Esophagus mucosa (tissue), 1 donor: ENCODE measurements around the gene CARNS1. TPM values are rescaled to one million over a fixed set of nuclear protein-coding genes. Genes with fewer than 3 reads are reported as not detected.

Experiments used
- ATAC-seq: fragments of 200-7000 bp; cut with Tn5 transposase; one replicate; pipeline ENCODE4 v1.9.1; 2020
- total RNA-seq: library from RNA; stranded (reverse); gene quantifications from one replicate; pipeline ENCODE4 v1.2.4, GENCODE V29; 2023
- donor health status: DM: yes; HTN: yes; CAD: no.

CARNS1 gene
- total RNA-seq, 1 donor from 2014 or later, result 0.20 TPM

- no peak for ATAC-seq
These were observed 25.7 kb downstream of the CARNS1 start for GRCh38 chr11:67441098-67441563.

DNA sequence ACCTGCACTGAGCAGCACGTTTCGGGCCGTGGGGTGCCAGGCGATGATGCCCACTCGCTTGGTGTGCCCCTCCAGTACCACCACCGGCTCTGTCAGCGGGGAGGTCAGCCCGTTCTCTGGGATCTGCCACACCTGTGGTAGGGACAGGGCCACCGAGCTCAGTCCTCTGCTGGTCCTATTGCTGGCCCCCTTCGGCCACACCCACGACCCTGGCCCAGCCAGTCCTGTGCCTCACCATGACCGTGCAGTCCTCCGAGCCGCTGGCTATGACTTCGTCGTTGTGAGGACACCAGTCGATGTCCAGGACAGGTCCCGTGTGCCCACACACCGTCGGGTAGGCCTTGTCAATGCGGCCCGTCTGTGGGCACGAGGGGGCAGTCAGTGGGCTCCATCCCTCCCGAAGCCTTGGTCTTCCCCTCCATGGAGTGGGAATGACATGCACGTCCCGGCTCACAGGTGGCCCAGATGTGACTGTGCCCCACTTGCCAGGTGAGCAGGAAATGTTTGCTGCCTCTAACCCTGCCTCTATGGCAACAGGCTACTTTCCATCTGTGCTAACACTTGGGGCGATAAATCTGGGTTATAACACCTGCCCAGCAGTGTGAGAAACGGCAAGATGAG lies 26.4 kb downstream of the CARNS1 start:
- no peak for ATAC-seq

DNA sequence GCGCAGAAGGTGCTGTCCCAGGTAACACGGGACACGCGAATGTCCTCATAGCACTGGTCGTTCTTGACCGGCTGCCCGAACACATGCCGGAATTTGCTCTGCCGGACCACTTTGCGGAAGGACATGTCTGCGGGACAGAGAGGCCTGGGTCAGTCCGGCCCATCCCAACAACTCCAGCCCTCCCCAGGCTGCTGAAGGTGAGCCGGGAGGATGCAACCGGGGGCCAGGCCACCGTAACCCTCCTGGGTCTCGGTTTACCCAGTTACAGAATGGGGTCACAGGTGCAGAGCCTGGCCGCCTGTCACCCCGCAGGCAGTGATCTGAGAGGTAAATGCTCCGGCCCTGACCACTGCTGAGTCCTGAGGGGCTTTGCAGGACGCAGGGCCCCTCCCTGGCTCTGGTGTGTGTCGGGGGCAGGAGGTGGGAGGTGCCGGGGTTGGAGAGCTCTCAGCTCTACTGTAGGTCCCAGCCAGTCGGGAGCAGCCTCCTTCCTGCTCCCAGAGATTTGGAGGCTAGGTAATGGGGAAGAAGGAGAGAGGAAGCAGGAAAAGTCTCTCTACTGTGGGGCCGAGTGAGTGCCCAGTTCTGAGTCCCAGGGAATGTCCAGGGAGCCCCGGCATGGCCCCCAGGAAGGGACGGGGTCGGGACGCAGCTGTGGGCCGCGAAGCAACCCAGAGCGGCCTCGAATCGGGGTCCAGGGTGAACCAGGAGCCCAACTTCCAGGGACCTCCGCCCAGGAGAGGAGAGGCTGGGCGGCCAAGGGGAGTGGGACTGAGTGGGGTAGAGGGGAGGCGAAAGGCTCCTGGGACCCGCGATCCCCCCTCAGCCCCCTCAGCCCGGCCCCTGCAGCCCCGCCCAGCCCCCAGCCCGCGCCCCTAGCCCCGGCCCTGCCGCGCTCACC lies 27.3 kb downstream of the CARNS1 start:
- ATAC-seq, result peak; percentile 7

GRCh38 chr11:67445515-67445914 lies 30.0 kb downstream of the CARNS1 start:
- no peak for ATAC-seq

GRCh38 chr11:67448220-67448609 lies 32.7 kb downstream of the CARNS1 start:
- no peak for ATAC-seq

DNA sequence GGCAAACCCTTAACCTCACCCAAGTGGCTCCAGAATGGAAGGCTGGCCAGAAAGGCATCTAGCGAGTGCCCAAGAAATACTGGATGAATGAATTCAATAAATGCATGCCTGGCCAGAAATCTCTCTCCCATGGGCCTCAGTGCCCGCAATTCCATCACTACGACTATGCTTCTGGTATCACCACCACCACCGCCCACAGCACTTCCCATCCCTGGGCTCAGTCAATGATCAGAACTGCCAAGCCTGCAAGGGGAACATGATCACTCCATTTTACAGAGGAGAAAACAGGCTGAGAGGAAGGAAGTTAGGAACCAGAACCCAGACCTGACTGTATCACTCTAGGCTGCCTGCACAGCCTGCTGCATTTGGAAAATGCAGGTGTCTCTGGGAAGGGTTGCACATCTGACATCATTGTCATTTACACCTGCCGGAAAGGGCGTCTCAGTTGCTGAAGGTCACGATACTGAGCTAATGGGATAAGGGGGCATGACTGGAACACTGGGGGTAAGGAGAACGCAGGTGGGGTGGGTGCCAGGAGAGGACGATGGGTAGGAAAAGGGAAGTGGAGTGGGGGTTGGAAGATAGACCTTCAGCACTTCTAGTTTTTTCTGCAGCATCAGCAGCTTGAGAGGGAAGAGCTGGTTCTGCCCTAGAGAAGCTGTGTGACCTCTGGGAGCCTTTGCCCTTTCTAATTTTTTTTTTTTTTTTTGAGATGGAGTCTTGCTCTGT lies 33.8 kb downstream of the CARNS1 start:
- ATAC-seq, result no peak

DNA sequence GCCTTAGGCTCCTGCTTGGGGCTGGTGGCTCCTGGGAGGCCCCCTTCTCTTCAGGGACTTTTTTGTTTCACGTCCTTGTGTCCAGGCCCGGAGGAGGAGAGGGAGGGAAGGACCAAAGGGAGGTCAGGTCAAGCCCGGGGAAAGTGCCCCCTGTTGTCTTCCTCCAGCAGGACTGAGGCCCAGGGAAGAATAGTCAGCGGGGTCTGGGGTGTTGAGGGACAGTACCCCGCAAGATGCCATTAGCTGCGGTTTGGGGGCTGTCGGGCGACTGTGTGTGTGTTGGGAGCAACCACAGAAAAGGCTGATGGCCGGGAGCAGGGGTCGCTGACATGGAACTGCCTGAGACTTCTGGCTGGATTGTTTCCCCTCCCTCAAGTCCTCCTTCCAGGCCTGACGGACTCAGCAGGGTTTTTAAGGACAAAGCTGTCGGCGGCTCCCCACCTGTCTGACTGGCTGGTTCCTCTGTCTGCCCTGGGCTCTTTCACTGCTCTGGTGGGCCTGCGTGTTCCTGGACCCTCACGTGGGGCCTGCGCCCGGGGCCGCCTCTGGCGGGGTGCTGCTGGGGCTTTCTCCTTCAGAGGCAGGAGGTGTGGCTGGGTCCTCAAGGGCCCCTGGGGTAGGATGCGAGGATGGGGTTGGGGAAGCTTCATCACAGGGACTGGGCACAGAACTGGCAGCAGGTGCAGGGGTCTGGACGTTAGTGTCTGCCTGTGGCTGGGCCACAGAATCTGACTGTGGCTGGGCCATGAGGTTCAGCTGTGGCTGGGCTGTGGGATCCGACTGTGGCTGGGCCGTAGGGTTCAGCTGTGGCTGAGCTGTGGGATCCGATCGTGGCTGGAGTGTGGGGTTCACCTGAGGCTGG lies 35.5 kb downstream of the CARNS1 start:
- no peak for ATAC-seq

DNA sequence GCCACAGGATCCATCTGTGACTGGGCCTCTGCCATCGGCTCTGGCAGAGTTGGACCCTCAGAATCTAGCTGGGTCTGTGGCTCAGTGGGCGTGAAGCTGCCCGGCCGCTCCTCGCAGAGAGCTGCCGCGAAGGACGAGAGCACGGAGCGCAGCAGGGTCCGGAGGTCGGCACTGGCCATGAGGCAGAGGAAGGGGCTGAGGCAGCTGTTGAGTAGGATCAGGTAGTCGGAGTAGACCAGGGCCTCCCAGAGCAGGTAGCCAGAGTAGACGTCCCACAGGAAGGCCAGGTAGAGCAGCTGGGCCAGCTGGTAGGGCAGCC lies 36.1 kb downstream of the CARNS1 start:
- ATAC-seq, result no peak

DNA sequence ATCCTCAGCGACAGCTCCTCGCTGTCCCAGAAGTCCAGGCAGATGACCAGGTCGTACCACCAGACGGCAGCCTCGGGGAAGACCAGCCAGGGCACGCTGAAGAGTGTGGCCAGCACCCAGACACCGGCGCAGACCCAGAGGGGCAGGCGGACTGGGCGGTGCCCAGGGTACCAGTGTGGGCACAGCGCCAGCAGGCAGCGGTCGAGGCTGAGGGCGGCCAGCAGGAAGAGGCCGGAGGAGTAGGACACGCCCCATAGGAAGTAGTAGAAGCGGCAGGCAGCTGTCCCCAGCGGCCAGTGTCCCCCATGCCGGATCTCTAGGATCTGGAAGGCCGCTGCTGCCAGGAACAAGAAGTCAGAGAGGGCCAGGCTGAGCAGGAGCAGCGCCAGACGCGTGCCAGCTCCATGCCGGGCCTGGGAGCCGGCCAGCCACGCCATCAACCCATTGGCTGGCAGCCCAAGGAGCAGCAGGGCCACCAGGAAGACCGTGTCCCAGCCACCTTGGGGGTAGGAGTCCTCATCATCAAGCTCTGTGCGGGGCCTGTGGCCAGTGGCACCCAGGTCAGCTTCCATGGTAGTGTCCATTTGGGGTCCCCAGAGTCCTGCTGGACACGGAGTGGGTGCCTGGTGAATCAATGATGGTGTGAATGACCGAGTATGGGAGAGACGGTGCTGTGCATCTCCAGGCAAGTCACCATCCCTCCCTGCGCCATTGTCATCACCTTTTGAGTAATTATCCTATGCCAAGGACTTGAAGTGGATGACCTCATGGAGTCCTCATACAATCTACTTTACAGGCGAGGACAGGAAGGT lies 36.9 kb downstream of the CARNS1 start, which contains the start of gene GPR152:
Gene GPR152 (minus strand): TSS at position 589 of the 812 bp plus-strand sequence. CDS start 5 bp downstream, at position 584.
- ATAC-seq, result peak; percentile 7

DNA sequence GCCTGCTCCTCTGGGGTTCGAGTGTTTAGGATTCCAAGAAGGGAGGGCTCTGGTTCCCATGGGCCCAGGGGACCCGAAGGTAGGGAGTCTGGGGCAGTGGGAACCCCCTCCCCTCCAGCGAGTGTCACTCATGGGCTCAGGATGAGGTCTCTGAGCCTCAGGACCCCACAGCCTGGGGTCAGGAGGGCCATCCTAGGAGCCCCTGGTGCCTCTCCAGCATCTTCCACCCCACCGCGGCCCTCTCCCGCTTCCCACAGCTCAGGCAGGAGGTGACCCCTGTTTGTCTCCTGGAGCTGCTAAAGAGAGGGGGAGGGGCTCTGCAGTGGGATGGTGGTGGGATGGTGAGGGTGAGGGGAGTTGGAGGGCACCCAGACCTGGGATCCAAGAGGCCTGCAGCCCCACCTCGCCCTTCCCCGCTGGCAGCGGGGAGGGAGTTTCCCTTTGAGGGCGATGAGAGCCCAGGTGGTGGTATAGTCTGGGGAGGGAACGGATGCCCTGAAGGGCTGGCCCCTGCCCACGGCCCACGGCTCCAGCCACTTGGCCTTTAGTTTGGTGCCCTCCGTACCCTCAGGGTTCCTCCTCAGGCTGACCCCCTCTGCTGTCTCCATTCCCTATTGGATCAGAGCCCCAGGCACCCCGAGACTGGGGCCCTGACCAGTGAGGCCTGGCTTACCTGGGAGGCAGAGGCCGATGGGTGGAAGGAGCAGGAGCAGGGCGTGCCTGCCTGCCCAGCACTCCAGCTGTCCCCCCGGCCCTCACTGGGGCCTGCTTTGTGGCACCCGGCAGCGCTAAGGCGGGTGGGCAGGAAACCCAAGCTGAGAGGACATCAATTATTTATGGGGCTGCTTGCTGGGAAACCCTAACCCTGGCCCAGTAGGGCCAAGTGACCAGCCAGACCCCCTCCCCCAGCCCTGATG lies 38.6 kb downstream of the CARNS1 start:
- ATAC-seq, result no peak

DNA sequence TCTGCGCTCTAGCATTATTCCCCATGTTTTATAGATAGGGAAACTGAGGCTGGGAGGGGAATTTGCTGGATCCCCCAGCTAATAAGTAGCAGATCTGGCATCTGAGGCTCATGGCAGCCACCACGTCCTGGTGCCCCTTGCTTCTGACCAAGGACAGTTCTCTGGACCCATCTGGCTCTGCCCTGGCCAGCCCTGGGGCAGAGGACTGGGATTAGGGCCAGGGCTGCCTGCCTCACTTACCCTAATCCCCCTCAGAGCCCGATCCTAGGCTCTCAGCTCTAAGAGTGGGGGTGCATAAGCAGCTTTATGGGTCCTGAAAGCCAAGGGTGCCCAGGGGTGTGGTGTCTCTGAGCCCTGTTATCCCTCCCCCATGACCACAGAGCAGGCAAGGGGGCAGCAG lies 39.6 kb downstream of the CARNS1 start, which contains the start of gene CABP4:
Gene CABP4 (plus strand): TSS at position 301 of the 400 bp plus-strand sequence. CDS start 70 bp downstream, at position 371.
- no peak for ATAC-seq

DNA sequence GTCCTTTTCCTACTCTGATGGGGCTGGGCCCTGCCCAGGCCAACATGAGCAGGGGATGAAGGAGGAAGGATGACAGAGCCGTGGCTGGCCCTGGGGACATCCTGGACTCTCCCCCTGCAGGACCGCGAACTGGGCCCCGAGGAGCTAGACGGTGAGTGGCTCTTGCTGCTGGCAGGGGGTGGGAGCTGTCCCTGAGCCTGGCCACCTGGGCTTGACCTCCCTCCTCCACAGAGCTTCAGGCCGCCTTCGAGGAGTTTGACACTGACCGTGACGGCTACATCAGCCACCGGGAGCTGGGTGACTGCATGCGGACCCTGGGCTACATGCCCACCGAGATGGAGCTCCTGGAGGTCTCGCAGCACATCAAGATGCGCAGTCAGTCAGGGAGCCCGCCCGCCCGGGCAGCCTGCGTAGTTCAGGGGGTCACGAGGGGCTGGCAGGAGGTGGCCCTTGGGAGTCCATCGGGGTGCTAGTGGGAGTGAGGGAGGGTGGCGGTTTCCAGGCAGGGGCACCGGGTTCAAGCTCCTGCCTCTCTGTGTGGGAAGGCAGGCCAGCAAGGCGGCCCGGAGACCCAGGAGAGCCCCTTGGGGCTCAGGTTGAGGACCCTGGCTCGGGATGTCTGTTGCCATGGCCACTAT lies 40.7 kb downstream of the CARNS1 start:
- no peak for ATAC-seq

DNA sequence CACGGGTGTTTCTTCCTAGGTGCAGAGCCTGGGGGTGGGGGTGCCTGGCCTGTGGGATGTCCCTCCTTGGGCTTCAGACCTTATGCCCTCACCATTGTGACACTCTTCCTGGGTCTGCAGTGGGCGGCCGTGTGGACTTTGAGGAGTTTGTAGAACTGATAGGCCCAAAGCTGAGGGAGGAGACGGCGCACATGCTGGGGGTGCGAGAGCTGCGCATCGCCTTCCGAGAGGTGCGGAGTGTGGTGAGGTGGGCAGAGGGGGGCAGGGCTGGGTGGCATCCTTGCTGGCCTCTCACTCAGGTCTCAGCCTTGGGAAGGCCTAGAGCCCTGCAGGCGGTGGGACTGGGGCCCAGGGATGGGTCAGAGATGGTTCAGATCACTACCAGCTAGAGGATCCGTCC lies 42.0 kb downstream of the CARNS1 start:
- no peak for ATAC-seq

GRCh38 chr11:67458266-67458665 lies 42.8 kb downstream of the CARNS1 start:
- ATAC-seq, result no peak

- no peak for ATAC-seq
These were observed 47.7 kb downstream of the CARNS1 start for GRCh38 chr11:67463186-67463585.

GRCh38 chr11:67463680-67464410 lies 48.4 kb downstream of the CARNS1 start:
- ATAC-seq, result peak; percentile 83

GRCh38 chr11:67464411-67465188 lies 49.1 kb downstream of the CARNS1 start:
- peak; percentile 74 for ATAC-seq

GRCh38 chr11:67465189-67465510 lies 49.7 kb downstream of the CARNS1 start:
- ATAC-seq, result no peak
